Mammary epithelial cell (primary cell): ENCODE data around the gene CDH6.

Source experiments
- EZH2 ChIP-seq: IDR thresholded peaks from 2 replicates; pipeline ENCODE4 v1.6.1; 2012; ENCODE audit warnings: low read length, inconsistent platforms, borderline replicate concordance
- TF ChIP-seq, protein P1 (sequence below), 2 donors: IDR thresholded peaks in 1 of 2; conservative IDR thresholded peaks in 1 of 2; 2 replicates each; pipeline ENCODE4 v1.5.1; 2011 to 2012; ENCODE audit warnings: inconsistent platforms in 2 of 2, low read length in 2 of 2, mild to moderate bottlenecking in 2 of 2, control low read depth in 1 of 2, low read depth in 1 of 2; ENCODE audit not compliant: insufficient read depth in 1 of 2; ENCODE audit errors: extremely low read depth in 1 of 2

GRCh38 chr5:31359839-31360238, 166.4 kb downstream of the CDH6 start:
- TF ChIP-seq, protein P1, sequence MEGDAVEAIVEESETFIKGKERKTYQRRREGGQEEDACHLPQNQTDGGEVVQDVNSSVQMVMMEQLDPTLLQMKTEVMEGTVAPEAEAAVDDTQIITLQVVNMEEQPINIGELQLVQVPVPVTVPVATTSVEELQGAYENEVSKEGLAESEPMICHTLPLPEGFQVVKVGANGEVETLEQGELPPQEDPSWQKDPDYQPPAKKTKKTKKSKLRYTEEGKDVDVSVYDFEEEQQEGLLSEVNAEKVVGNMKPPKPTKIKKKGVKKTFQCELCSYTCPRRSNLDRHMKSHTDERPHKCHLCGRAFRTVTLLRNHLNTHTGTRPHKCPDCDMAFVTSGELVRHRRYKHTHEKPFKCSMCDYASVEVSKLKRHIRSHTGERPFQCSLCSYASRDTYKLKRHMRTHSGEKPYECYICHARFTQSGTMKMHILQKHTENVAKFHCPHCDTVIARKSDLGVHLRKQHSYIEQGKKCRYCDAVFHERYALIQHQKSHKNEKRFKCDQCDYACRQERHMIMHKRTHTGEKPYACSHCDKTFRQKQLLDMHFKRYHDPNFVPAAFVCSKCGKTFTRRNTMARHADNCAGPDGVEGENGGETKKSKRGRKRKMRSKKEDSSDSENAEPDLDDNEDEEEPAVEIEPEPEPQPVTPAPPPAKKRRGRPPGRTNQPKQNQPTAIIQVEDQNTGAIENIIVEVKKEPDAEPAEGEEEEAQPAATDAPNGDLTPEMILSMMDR (conservative IDR thresholded peaks at IDR 0.05 in 1 of 2, IDR thresholded peaks at IDR 0.05 in 1 of 2; ENCODE audit: extremely low read depth in 1 of 2, insufficient read depth in 1 of 2, low read depth in 1 of 2, low read length in 2 of 2) = no peak
- no peak for TF ChIP-seq EZH2
